GM21526 (cell line): ENCODE measurements around the gene MAPKAPK5.
"Not testable (repeated sequence)": the region's sequence is repeated elsewhere in the genome, so short reads cannot be mapped to it uniquely, and the experiment has no call there.

ENCODE experiments used
- ATAC-seq: cut with Tn5 transposase; IDR thresholded peaks from one replicate; pipeline ENCODE4 v1.9.1; 2021; ENCODE audit warnings: moderate library complexity; ENCODE audit not compliant: unreplicated experiment, low FRiP score

The MAPKAPK5 gene

DNA sequence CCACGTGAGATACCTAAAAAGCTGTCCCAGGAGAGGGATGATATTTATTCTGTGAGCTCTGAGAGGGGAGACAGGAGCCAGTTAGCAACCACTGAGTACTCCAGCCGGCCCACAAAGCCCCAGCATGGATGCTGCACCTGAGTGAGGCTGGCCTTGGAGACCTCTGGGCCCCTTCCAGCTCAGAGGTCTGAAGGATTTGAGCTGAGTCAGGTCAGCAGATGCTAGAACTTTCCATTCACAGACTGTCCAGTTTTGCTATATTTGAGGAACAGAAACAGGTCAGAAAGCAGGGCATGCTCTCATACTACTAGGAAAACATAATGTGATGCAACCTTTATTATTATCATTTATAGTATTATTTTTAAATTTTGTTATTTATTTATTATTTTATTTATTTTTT, 15.0 kb upstream of the MAPKAPK5 start:
- ATAC-seq: no peak

DNA sequence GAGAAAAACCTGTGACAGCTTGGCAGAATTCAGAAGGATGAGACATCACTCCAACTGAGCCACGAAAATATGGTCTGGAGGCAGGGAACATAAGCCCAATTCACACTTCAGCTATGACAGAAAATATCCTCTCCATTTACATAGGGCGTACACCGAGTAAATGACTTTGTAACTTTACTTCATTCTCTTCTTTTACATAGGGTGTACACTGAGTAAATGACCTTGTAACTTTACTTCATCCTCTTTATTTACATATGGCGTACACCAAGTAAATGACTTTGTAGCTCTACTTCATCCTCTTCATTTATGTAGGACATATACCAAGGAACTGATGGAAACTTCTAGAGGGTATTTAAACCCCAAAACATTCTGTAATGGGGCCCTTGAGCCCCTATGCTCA, 14.1 kb upstream of the MAPKAPK5 start:
- ATAC-seq: no peak

DNA sequence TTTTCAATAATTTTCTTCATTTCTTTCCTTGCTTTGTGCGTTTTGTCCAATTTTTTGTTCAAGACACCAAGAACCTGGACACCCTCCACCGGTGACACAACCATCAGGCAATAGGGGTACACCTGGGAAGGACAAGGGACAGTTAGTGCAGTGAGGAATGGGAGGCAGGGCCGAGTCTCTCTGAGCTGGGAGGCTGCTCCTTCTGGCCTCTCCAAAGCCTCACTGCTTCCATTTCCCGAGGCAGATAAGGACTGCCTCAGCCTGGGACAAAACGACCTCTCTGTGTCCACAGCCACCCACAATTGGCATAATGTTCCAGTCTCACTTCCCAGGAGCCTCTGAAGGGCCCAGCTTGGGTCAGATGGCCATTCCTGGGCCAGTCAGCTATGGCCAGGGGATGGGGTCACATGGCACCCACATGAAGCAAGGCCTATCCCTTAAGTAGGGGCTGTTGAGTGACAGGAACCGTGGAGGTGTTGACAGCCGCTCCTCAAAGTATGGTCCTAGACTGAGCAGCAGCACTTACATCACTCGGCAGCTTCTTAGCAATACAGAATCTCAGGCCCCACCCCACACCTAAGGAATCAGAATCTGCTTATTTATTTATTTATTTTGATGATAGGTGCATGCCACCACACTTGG, 13.6 kb upstream of the MAPKAPK5 start:
- ATAC-seq: no peak

DNA sequence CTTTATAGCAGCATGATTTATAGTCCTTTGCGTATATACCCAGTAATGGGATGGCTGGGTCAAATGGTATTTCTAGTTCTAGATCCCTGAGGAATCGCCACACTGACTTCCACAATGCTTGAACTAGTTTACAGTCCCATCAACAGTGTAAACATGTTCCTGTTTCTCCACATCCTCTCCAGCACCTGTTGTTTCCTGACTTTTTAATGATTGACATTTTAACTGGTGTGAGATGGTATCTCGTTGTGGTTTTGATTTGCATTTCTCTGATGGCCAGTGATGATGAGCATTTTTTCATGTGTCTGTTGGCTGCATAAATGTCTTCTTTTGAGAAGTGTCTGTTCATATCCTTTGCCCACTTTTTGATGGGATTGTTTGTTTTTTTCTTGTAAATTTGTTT, 12.4 kb upstream of the MAPKAPK5 start:
- ATAC-seq: not testable (repeated sequence)

DNA sequence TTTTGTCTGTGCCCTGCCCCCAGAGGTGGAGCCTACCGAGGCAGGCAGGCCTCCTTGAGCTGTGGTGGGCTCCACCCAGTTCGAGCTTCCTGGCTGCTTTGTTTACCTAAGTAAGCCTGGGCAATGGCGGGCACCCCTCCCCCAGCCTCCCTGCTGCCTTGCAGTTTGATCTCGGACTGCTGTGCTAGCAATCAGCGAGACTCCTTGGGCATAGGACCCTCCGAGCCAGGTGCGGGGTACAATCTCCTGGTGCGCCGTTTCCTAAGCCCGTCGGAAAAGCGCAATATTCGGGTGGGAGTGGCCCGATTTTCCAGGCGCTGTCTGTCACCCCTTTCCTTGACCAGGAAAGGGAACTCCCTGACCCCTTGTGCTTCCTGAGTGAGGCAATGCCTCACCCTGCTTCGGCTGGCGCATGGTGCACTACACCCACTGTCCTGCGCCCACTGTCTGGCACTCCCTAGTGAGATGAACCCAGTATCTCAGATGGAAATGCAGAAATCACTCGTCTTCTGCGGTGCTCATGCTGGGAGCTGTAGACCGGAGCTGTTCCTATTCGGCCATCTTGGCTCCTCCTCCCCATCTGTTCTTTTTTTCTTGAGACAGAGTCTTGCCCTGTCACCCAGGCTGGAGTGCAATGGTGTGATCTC, 7.2 kb upstream of the MAPKAPK5 start:
- not testable (repeated sequence) for ATAC-seq

- ATAC-seq: not testable (repeated sequence)
Measured at GRCh38 chr12:111835531-111836181, 6.4 kb upstream of the MAPKAPK5 start.

GRCh38 chr12:111838353-111838752, 3.7 kb upstream of the MAPKAPK5 start:
- ATAC-seq: no peak

GRCh38 chr12:111840807-111841206, 1.2 kb upstream of the MAPKAPK5 start:
- ATAC-seq: no peak

DNA sequence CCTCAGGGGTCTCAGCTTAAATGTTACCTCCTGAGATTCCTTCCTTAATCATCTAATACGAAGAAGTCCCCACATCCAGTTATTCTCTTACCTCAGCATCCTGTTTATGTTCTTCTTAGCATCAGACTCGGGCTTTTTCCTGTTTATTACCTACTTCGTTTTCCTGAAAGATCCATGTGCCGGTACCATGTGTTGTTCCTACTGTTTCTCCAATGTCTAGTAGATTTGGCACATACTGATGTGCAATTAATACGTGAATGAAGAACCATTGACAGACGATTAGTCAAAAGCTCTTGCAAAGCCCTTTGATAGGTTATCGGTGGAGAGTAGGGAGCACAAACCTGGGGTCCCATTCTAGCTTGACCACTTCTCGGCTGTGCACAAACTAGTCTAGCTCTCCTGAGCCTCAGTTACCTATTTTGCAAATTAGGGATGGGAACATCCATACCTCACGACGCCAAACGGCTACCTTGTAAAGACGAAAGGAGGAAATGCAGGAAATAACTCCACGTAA, 735 bp upstream of the MAPKAPK5 start:
- peak; percentile 4 for ATAC-seq

- peak; percentile 30 for ATAC-seq
Measured at GRCh38 chr12:111842556-111843396, 748 bp downstream of the MAPKAPK5 start.

- ATAC-seq: no peak
Measured at GRCh38 chr12:111846016-111846415, 4.0 kb downstream of the MAPKAPK5 start.

- no peak for ATAC-seq
Measured at GRCh38 chr12:111850526-111850925, 8.5 kb downstream of the MAPKAPK5 start.

- ATAC-seq: no peak
Measured at GRCh38 chr12:111858186-111858585, 16.2 kb downstream of the MAPKAPK5 start.

- ATAC-seq: no peak
Measured at GRCh38 chr12:111858778-111859177, 16.8 kb downstream of the MAPKAPK5 start.

- ATAC-seq: no peak
Measured at GRCh38 chr12:111864913-111865312, 22.9 kb downstream of the MAPKAPK5 start.

GRCh38 chr12:111867531-111867930, 25.5 kb downstream of the MAPKAPK5 start:
- ATAC-seq: no peak

DNA sequence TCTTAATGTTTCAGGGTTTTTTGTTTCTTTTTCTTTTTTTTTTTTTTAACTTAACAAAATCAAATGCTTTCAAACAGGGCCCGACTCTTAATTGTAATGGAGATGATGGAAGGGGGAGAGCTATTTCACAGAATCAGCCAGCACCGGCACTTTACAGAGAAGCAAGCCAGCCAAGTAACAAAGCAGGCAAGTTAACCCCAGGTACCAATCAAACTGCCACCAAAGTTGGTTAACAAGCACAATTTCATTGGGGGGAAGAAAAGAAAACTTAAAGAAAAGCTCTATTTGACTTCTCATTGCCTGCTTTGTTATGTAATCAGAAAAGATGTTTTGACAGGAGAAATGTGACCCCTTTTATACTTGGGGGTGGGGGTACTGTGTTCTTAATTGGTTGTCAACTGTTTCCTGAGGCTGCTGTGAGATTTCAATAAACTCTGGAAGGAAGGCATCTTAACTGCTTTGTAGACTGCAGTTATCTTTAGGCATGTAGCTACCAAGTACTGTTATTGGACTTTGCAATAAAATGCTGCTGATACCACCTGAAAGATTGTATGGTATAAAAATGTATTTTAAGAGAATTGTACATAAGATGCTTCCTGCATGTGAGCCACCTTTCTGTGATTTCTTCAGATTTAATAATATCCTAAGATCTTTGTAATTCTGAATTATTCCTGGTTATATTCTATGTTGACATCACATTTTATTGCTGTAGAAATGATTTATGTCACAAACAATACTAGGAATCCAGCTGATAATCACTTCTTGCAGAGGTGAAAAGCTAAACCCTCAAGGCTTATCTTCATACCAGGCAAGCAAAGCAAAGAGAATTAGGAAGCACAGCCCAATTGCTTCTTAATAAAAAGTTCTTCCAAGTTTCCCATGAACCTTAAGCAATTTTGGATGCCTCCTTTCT, 26.9 kb downstream of the MAPKAPK5 start:
- ATAC-seq: no peak

DNA sequence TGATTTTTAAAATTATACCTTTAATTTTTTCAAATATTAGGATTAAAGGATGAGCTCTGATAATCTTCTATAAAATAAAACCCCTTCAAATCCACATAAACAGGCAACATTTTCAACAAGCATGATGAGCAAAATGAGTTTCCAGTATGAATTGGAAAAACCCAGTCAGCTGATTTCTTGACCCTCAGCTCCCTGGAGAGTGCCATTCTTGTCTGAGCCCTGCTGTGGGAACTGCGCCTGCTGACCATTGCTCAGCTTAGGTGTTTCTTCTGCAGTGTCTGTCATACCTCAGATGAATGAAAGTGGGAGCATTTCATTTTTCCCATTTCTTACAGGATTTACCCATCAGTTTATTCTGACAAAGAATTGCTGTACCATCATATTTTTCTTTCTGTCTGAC, 27.6 kb downstream of the MAPKAPK5 start:
- ATAC-seq: no peak

DNA sequence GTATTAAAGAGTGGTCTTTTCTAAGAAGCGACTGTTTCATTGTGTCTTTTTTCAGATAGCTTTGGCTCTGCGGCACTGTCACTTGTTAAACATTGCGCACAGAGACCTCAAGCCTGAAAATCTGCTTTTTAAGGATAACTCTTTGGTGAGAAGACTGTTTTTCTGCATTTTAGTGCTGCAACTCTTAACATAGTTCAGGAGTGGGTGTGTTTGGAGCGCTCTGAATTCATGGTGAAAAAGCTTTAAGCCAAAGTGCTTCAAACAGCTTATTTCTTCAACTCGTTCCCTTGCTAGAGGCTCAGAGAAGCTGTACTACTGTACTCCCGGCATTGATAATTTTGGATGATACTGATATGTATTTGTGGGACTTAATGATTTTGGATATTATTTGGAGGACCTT, 28.2 kb downstream of the MAPKAPK5 start:
- ATAC-seq: no peak

- no peak for ATAC-seq
Measured at GRCh38 chr12:111870706-111871105, 28.7 kb downstream of the MAPKAPK5 start.
